Bronchial epithelial cell (primary cell): ENCODE results near the gene LIPT2. TPM values are rescaled to one million over a fixed set of nuclear protein-coding genes. Genes with fewer than 3 reads are reported as not detected.

Experiments
- DNase-seq: peaks from one replicate; pipeline ENCODE4 v3.0.0-alpha.2; 2010; ENCODE audit warnings: low read depth
- FAIRE-seq: peaks from 2 replicates; lab custom pipeline; 2011; peaks lifted over from hg19 to GRCh38; lab: Jason Lieb, UNC
- H3K27me3 ChIP-seq: 2 replicates; pipeline ENCODE4 v1.5.1; 2011; ENCODE audit warnings: low read length; ENCODE audit not compliant: control insufficient read depth, insufficient read depth
- H3K36me3 ChIP-seq: 2 replicates; pipeline ENCODE4 v1.5.1; 2011; ENCODE audit warnings: low read length; ENCODE audit not compliant: control insufficient read depth, insufficient read depth
- H3K4me3 ChIP-seq: 2 replicates; pipeline ENCODE4 v1.5.1; 2011; ENCODE audit warnings: mild to moderate bottlenecking, low read depth, low read length, control low read depth
- total RNA-seq: library from RNA; depleted of rRNA; stranded (reverse); fragments of >200 nt; gene quantifications from 2 replicates; pipeline ENCODE4 v1.2.1, GENCODE V29; 2014
- TF ChIP-seq, protein P1 (sequence below): IDR thresholded peaks from 2 replicates; pipeline ENCODE4 v1.5.1; 2011; ENCODE audit warnings: mild to moderate bottlenecking, moderate library complexity, low read length, control low read depth, inconsistent platforms; ENCODE audit not compliant: insufficient read depth, severe bottlenecking

LIPT2 gene
- total RNA-seq, 1 donor from 2014 or later, result 2.6 TPM

DNA sequence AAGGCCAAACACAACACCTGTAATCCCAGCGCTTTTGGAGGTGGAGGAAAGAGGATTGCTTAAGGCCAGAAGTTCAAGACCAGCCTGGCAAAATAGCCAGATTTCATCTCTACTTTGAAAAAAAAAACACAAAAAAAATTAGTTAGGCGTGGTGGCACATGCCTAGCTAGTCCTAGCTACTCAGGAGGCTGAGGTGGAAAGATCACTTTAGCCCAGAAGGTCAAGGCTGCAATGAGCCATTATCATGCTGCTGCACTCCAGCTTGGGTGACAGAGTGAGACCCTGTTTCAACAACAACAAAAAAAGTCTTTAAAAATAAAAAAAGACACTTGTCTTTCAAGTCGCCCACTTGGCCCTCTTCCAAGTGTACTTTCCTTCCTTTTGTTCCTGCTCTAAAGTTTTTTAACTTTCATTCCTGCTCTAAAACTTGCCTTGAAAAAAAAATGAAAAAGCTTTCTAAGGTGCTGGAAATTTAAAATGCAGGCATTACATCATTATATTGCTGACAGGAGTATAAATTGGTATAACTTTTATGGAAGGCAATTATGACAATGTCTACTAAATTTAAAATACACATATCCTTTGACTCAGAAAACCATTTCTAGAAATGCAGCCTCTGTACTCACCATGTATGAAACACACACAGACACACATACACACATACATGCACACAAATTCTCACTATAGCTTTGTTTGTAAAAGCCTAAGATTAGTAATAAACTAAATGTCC lies 12.7 kb downstream of the LIPT2 start:
- DNase-seq, result no peak
- H3K27me3 ChIP-seq, result no peaks in the 10 kb centered on the region
- no peak overlapping the region for H3K4me3 ChIP-seq
- no peaks in the 10 kb centered on the region for H3K36me3 ChIP-seq
- FAIRE-seq, result no peak
- TF ChIP-seq, protein P1, sequence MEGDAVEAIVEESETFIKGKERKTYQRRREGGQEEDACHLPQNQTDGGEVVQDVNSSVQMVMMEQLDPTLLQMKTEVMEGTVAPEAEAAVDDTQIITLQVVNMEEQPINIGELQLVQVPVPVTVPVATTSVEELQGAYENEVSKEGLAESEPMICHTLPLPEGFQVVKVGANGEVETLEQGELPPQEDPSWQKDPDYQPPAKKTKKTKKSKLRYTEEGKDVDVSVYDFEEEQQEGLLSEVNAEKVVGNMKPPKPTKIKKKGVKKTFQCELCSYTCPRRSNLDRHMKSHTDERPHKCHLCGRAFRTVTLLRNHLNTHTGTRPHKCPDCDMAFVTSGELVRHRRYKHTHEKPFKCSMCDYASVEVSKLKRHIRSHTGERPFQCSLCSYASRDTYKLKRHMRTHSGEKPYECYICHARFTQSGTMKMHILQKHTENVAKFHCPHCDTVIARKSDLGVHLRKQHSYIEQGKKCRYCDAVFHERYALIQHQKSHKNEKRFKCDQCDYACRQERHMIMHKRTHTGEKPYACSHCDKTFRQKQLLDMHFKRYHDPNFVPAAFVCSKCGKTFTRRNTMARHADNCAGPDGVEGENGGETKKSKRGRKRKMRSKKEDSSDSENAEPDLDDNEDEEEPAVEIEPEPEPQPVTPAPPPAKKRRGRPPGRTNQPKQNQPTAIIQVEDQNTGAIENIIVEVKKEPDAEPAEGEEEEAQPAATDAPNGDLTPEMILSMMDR, result no peak

DNA sequence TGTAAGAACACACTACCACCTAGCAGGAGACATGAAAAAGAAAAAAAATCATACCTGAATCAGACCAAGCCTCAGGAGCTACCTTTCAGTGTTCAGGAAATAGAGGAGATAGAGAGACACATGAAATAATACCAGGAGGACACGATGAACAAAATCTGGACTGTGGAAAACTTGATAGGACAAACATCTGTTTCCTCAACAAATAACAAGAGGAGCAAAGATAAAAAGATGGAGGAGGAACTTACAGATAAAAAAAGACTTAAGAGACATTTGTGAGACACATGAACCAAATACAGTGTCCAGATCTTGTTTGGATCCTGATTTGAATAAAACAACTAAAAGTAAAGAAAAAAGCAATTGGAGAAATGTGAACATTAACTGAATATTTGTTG lies 13.8 kb downstream of the LIPT2 start:
- no peaks in the 10 kb centered on the region for H3K27me3 ChIP-seq
- no peak for FAIRE-seq
- TF ChIP-seq, protein P1, result no peak
- no peak overlapping the region for H3K4me3 ChIP-seq
- H3K36me3 ChIP-seq, result no peaks in the 10 kb centered on the region
- DNase-seq, result no peak

DNA sequence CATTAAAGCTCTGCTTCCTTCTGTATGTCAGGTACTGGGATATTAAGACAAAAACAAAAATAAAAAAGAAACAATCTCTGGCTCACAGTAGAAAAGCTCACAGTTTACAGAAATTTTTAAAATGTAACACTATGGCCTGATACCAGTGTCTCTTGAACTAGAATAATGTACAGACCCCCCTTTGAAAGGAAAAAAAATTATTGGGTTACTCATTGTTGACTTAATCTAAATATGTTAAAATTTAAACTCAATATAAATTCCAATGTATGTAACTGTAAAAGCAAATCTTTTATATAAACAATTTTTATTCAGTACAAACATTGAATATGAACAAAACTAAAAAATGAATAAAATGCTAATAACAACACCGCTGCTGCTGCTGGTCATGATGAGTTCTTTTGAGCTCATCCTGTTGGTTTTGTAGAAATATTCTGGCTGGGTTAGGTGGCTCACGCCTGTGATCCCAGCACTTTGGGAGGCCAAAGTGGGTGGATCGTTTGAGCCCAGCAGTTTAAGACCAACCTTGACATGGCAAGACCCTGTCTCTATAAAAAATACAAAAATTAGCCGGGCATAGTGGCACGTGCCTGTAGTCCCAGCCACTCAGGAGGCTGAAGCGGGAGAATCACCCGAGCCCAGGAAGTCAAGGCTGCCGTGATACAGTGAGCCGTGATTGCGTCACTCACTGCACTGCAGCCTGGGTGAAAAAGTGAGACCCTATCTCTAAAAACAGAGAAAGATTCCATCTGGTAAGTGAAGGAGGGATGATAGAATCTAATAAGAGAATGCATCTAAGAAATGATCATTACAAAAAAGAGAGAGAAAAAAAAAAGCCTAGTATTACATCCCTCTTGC lies 14.4 kb downstream of the LIPT2 start:
- no peak overlapping the region for H3K4me3 ChIP-seq
- no peak for DNase-seq
- no peak for FAIRE-seq
- no peaks in the 10 kb centered on the region for H3K27me3 ChIP-seq
- H3K36me3 ChIP-seq, result no peaks in the 10 kb centered on the region
- TF ChIP-seq, protein P1, result no peak

DNA sequence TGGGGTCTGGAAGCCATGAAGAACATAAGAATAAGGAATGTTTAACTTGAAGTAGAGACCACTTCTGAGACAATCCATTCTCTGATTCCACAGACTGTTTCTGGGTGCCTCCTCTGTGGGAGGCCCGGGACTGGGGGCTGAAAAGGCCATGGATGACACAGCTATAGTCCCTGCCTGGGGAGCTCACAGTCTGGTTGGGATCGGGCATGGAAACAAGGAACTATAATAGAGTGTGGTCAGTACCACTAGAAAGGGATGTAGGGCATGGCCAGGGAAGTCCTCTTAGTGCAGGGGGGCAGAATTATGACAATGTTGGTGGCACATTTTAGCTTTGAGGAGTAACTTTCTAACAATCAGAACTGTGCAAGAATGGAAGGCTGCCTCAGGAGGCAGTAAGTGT lies 17.0 kb downstream of the LIPT2 start:
- Histone ChIP-seq H3K36me3 (no peaks in the 10 kb centered on the region), H3K4me3 (no peak overlapping the region), H3K27me3 (peaks cover 4% of the 10 kb centered on the region)
- FAIRE-seq, result no peak
- DNase-seq, result no peak
- TF ChIP-seq, protein P1, result no peak

DNA sequence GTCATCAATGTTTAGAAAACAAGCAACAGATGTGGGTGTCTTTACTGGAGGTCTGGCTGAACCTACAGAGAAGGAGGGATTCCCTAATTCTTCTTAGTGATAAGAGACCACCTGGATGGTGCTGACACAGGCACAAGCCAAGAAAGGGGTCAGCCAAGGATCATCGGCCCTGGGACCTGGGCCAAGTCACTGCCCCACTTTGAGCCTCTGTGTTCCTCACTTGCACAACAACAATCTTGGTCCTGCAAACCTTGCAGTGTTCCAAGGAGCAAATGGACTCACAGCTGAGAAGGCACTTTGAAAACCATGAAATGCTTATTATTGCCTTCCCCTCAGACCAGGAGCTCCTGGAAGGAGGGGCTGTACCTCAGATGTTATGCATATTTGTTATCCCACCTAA lies 19.2 kb downstream of the LIPT2 start:
- FAIRE-seq, result no peak
- H3K36me3 ChIP-seq, result no peaks in the 10 kb centered on the region

More for the DNA sequence above, 19.2 kb downstream of the LIPT2 start:
- H3K27me3 ChIP-seq, result peaks cover 4% of the 10 kb centered on the region
- H3K4me3 ChIP-seq, result no peak overlapping the region
- TF ChIP-seq, protein P1, result no peak
- no peak for DNase-seq
